ENCODE data around the gene CTBS.

Gene CTBS

DNA sequence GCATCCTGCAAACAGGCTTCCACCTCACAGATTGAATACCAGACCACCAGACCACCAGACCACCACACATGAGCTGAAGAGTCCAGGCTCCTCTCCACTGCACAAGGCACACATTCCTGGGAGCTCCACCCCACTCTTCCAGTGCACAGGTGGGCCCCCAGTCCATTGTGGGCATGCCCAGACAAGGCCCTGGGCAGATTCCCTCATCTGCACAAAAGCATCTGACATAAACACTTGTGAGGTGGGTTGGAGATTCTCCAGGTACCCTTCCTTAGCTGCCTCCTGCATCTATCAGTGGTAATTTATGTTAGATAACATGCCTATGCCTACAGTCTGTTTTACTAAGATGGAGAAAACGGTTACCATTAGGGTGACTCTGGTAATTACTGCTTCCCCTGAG lies 11.6 kb upstream of the CTBS start:
- Histone ChIP-seq H3K27ac (ENCODE audit: low read depth, low read length) (no peak overlapping the region), H2AFZ (ENCODE audit: low read length, unreplicated experiment) (no peak overlapping the region), H3K27me3 (ENCODE audit: insufficient read depth, low read length) (no peaks in the 10 kb centered on the region), H3K4me3 (ENCODE audit: low read depth, low read length) (no peak overlapping the region), H3K79me2 (ENCODE audit: control insufficient read depth, insufficient read depth, low read length, unreplicated experiment) (no peaks in the 10 kb centered on the region), H3K4me1 (ENCODE audit: control insufficient read depth, insufficient read depth, low read length, unreplicated experiment) (no peaks in the 10 kb centered on the region), H3K36me3 (ENCODE audit: insufficient read depth, low read length) (no peaks in the 10 kb centered on the region)

GRCh38 chr1:84584126-84584525 lies 9.9 kb upstream of the CTBS start:
- no peaks in the 10 kb centered on the region for H3K79me2 ChIP-seq (ENCODE audit: control insufficient read depth, insufficient read depth, low read length, unreplicated experiment)
- H3K4me3 ChIP-seq (ENCODE audit: low read depth, low read length) = no peak overlapping the region
- H3K27ac ChIP-seq (ENCODE audit: low read depth, low read length) = no peak overlapping the region
- no peaks in the 10 kb centered on the region for H3K27me3 ChIP-seq (ENCODE audit: insufficient read depth, low read length)
- no peaks in the 10 kb centered on the region for H3K4me1 ChIP-seq (ENCODE audit: control insufficient read depth, insufficient read depth, low read length, unreplicated experiment)
- no peak overlapping the region for H2AFZ ChIP-seq (ENCODE audit: low read length, unreplicated experiment)
- H3K36me3 ChIP-seq (ENCODE audit: insufficient read depth, low read length) = no peaks in the 10 kb centered on the region

DNA sequence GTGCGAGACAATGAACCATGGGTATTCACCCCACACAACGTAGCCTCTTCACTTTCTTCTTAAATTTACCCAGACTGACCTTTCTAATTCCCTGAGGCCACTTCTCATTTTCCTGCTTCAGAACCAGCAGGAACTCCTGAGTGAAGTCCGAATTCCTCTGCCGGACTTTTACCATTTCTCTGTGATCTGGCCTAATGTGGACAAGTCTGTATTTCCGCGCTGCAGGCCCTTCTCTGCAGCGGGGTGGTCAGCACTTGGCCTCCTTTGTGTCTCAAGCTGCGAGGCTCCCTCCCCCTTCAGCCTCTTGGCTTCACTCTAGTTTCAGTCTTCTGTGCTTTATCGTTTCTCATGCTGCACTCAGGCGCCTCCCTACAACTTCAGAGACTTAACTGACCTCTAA lies 9.4 kb upstream of the CTBS start:
- H3K27ac ChIP-seq (ENCODE audit: low read depth, low read length) = no peak overlapping the region
- no peaks in the 10 kb centered on the region for H3K36me3 ChIP-seq (ENCODE audit: insufficient read depth, low read length)
- no peak overlapping the region for H2AFZ ChIP-seq (ENCODE audit: low read length, unreplicated experiment)
- H3K4me3 ChIP-seq (ENCODE audit: low read depth, low read length) = no peak overlapping the region
- no peaks in the 10 kb centered on the region for H3K4me1 ChIP-seq (ENCODE audit: control insufficient read depth, insufficient read depth, low read length, unreplicated experiment)
- H3K27me3 ChIP-seq (ENCODE audit: insufficient read depth, low read length) = no peaks in the 10 kb centered on the region
- no peaks in the 10 kb centered on the region for H3K79me2 ChIP-seq (ENCODE audit: control insufficient read depth, insufficient read depth, low read length, unreplicated experiment)

DNA sequence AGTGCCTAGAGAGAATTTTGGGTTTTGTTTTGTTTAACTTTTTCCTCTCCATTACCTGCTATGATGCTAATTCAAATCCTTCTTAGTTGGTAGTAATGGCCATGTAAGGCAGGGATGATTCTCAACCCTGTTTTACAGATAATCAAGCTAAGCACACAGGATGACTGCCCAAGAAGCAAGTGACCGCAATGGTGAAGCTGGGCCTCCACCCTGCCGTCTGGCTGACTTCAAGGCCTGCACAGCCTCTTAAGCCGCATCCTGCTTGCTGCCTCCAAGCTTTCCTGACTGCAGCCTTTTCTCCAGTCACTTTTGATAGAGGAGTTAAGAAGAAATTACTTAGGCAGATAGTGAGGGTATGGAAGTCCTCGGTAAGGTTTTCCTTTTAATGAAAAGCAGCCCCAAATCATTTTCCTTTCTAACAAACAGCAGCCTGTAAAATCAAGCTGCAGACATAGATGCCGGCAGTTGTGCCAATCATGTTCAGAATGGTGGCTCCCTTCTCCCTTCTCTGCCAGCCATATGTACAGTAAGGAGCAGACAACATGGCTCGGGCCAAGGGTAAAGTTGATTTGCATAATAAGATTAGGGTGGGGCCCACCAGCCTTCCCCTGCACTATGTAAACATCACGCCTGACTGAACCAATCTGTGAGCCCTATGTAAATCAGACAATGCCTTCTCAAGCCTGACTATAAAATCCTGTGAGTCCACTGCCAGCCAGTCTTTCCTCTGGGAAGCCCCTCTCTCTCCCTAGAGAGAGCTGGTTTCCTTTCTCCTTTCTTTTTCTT lies 8.8 kb upstream of the CTBS start:
- Histone ChIP-seq H3K79me2 (ENCODE audit: control insufficient read depth, insufficient read depth, low read length, unreplicated experiment) (no peaks in the 10 kb centered on the region), H3K36me3 (ENCODE audit: insufficient read depth, low read length) (no peaks in the 10 kb centered on the region), H3K27me3 (ENCODE audit: insufficient read depth, low read length) (no peaks in the 10 kb centered on the region), H3K4me3 (ENCODE audit: low read depth, low read length) (no peak overlapping the region), H3K27ac (ENCODE audit: low read depth, low read length) (no peak overlapping the region), H2AFZ (ENCODE audit: low read length, unreplicated experiment) (no peak overlapping the region), H3K4me1 (ENCODE audit: control insufficient read depth, insufficient read depth, low read length, unreplicated experiment) (no peaks in the 10 kb centered on the region)

GRCh38 chr1:84581648-84582047 lies 7.4 kb upstream of the CTBS start:
- Histone ChIP-seq H3K4me3 (ENCODE audit: low read depth, low read length) (no peak overlapping the region), H3K79me2 (ENCODE audit: control insufficient read depth, insufficient read depth, low read length, unreplicated experiment) (no peaks in the 10 kb centered on the region), H2AFZ (ENCODE audit: low read length, unreplicated experiment) (no peak overlapping the region), H3K36me3 (ENCODE audit: insufficient read depth, low read length) (no peaks in the 10 kb centered on the region), H3K27ac (ENCODE audit: low read depth, low read length) (no peak overlapping the region), H3K4me1 (ENCODE audit: control insufficient read depth, insufficient read depth, low read length, unreplicated experiment) (no peaks in the 10 kb centered on the region), H3K27me3 (ENCODE audit: insufficient read depth, low read length) (no peaks in the 10 kb centered on the region)

- Histone ChIP-seq H3K27ac (ENCODE audit: low read depth, low read length) (no peak overlapping the region), H3K4me1 (ENCODE audit: control insufficient read depth, insufficient read depth, low read length, unreplicated experiment) (peaks cover 30% of the 10 kb centered on the region), H3K4me3 (ENCODE audit: low read depth, low read length) (peak overlapping the region; percentile 96), H3K27me3 (ENCODE audit: insufficient read depth, low read length) (no peaks in the 10 kb centered on the region), H2AFZ (ENCODE audit: low read length, unreplicated experiment) (peak overlapping the region; percentile 74), H3K36me3 (ENCODE audit: insufficient read depth, low read length) (peaks cover 11% of the 10 kb centered on the region; the same call in 1 of the 2 replicates), H3K79me2 (ENCODE audit: control insufficient read depth, insufficient read depth, low read length, unreplicated experiment) (peaks cover 34% of the 10 kb centered on the region)
Observed at GRCh38 chr1:84574936-84575335, 696 bp upstream of the CTBS start.

DNA sequence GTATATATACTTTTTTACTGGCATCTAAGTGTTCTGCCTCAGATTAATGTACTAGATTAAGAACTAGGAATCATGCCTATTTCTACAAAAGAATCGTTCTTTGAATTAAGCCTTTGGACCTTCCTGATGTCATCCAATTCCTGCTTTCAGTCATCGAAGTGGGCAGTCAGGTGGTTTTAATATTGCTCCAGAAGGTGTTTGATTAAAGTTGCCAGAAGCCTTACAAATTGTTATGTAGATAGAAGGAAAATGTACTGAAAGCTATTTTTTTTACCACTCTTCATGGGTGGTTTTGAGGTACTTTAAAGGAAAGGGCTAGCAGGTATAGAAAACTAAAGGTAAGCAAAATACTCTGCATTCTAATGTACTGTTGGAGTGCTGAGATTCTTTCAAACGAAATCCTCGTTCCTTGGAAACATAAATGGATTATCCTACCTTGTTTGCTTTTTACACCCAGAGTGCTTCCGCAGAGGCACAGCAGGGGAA lies 716 bp downstream of the CTBS start:
- peaks cover 21% of the 10 kb centered on the region; the same call in 1 of the 2 replicates for H3K36me3 ChIP-seq (ENCODE audit: insufficient read depth, low read length)
- peaks cover 30% of the 10 kb centered on the region for H3K4me1 ChIP-seq (ENCODE audit: control insufficient read depth, insufficient read depth, low read length, unreplicated experiment)
- H2AFZ ChIP-seq (ENCODE audit: low read length, unreplicated experiment) = peak overlapping the region; percentile 19
- peak overlapping the region; percentile 96 for H3K4me3 ChIP-seq (ENCODE audit: low read depth, low read length)
- no peaks in the 10 kb centered on the region for H3K27me3 ChIP-seq (ENCODE audit: insufficient read depth, low read length)
- peak overlapping the region; percentile 96 for H3K27ac ChIP-seq (ENCODE audit: low read depth, low read length)
- peaks cover 40% of the 10 kb centered on the region for H3K79me2 ChIP-seq (ENCODE audit: control insufficient read depth, insufficient read depth, low read length, unreplicated experiment)

- Histone ChIP-seq H3K79me2 (ENCODE audit: control insufficient read depth, insufficient read depth, low read length, unreplicated experiment) (peaks cover 40% of the 10 kb centered on the region), H2AFZ (ENCODE audit: low read length, unreplicated experiment) (no peak overlapping the region), H3K27ac (ENCODE audit: low read depth, low read length) (no peak overlapping the region)
Observed at GRCh38 chr1:84571150-84571535, 3.1 kb downstream of the CTBS start.

DNA sequence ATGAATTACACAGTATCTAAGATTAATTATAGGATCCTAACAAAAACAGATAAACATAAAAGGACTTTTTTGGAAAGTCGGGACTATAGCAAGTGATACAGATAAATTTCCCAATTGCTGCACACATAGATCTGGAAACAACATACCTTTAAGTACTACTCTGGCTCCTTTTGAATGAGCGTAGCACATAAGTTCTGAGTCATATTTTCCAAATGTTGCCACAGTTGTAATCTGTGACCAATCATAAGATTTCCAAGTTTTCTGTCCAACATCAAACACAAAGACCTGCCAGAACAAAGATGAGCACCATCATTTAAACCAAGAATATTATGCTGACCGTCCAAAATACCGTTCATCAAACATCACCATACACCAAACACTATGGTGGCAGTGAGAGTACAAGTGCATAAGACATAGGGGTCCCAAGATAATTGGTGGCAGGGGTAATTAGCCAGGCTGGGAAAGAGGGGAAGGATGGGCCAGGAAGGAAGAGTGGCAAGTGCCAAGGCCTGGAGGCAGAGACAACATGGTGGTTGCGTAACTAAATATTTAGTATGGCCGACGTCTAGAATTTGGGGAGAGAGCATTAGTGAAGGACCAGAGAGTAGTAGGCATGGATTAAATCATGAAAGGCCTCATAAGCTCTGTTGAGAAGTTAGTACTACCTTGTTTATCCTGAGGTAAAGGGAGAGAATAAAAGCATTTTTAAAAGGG lies 3.6 kb downstream of the CTBS start:
- no peak overlapping the region for H3K4me3 ChIP-seq (ENCODE audit: low read depth, low read length)
- no peak overlapping the region for H3K27ac ChIP-seq (ENCODE audit: low read depth, low read length)
- no peak overlapping the region for H2AFZ ChIP-seq (ENCODE audit: low read length, unreplicated experiment)
- H3K4me1 ChIP-seq (ENCODE audit: control insufficient read depth, insufficient read depth, low read length, unreplicated experiment) = peaks cover 30% of the 10 kb centered on the region
- peaks cover 40% of the 10 kb centered on the region for H3K79me2 ChIP-seq (ENCODE audit: control insufficient read depth, insufficient read depth, low read length, unreplicated experiment)
- peaks cover 26% of the 10 kb centered on the region; the same call in 1 of the 2 replicates for H3K36me3 ChIP-seq (ENCODE audit: insufficient read depth, low read length)
- H3K27me3 ChIP-seq (ENCODE audit: insufficient read depth, low read length) = no peaks in the 10 kb centered on the region

More at GRCh38 chr1:84571150-84571535, 3.1 kb downstream of the CTBS start:
- peaks cover 26% of the 10 kb centered on the region; the same call in 1 of the 2 replicates for H3K36me3 ChIP-seq (ENCODE audit: insufficient read depth, low read length)
- no peaks in the 10 kb centered on the region for H3K27me3 ChIP-seq (ENCODE audit: insufficient read depth, low read length)
- peaks cover 30% of the 10 kb centered on the region for H3K4me1 ChIP-seq (ENCODE audit: control insufficient read depth, insufficient read depth, low read length, unreplicated experiment)
- no peak overlapping the region for H3K4me3 ChIP-seq (ENCODE audit: low read depth, low read length)

GRCh38 chr1:84569216-84569615 lies 5.0 kb downstream of the CTBS start:
- Histone ChIP-seq H3K27ac (ENCODE audit: low read depth, low read length) (no peak overlapping the region), H3K36me3 (ENCODE audit: insufficient read depth, low read length) (peaks cover 26% of the 10 kb centered on the region; the same call in 1 of the 2 replicates), H2AFZ (ENCODE audit: low read length, unreplicated experiment) (no peak overlapping the region), H3K4me3 (ENCODE audit: low read depth, low read length) (no peak overlapping the region), H3K79me2 (ENCODE audit: control insufficient read depth, insufficient read depth, low read length, unreplicated experiment) (peaks cover 40% of the 10 kb centered on the region), H3K27me3 (ENCODE audit: insufficient read depth, low read length) (no peaks in the 10 kb centered on the region), H3K4me1 (ENCODE audit: control insufficient read depth, insufficient read depth, low read length, unreplicated experiment) (peaks cover 30% of the 10 kb centered on the region)

Data from ACC112 (cell line).